HG03558 (cell line): Measurements from ENCODE around the gene CLMN.

ENCODE experiments used
- ATAC-seq: cut with Tn5 transposase; IDR thresholded peaks from one replicate; pipeline ENCODE4 v1.9.1; 2021; ENCODE audit warnings: moderate number of reproducible peaks; ENCODE audit not compliant: unreplicated experiment; ENCODE audit errors: extremely low read depth

CLMN gene

DNA sequence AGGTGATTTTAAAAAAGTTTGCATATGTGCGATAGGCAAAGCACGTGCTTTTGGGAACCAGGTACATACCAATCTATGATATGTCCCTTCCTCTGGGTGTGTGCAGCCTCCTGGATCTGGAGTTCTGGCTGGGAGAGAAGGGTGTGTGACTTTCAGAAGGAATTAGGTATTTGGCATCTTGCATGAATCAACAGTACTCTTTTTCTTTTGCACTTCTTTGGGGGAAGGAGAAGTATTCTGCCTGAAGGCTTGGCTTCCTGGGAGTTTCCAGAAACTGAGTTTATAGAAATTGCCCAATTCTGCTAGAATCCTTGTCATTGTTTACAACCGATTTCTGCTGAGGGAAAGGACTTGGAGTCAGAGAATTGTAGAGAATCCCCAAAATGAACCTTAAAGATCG lies 2.9 kb upstream of the CLMN start:
- ATAC-seq = no peak

DNA sequence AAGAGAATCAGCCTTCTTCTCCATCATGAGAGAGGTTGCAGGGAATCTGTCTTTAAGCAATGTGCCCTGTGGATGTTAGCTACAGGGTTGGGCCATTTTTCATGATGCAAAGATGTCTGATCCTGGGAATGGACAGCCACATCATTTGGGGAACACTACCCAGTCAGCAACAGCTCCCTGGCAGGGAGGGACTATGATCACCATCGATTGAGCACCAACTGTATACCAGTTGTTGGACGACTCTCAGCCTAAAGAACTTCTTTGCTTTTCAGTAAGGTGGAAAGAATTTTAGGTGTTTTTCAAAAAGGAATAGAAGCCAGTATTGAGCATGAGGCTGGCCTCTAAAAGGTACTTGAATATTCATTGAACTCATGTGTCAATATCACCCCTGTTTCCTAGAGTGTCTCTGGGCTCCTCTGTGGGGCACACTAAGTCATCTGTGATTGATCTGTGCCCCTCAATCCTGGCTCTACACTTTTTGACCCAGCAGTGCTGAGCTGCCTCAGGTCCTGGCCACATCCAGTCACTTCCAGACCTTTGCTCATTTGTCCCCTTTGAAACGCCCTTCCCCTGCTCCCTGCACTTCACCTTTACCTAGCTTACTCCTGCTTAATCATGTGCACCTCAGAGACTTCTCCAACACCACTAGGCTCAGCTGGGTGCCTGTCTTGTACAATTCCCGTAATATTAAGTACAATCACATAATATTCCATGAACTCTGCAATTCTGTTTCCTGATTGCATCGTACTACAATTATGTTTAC lies 2.2 kb upstream of the CLMN start:
- ATAC-seq = no peak

DNA sequence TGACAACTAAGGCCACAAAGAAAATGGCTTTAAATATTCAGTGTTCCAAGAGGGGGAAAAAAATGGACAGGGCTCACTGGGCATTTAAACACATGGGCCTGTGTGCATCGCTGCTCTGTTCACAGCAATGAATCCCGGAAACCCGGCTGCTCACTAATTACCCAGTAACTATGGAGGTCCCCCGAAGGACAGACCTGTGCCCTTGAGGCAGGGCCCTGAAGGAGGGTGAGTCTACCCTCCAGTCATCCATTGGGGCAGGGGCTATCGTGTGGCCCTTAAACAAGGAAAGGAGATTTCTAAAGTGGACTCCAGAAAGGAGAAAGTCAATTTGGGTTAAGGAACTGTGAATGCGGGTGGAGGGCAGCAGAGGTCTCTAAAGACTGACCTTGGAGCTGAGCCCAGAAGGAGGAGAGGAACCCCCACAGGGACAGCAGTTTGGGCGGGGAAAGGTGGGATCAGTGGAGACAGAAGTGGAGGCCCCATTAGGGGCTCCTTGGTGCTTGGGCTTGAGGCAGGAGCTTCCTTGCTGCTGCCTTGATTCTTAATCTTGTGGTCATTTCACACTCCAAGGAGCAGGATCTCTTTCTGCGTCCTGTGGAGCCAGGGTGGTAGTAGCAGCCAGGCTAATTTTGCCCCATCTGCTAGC lies 1.4 kb upstream of the CLMN start:
- no peak for ATAC-seq

DNA sequence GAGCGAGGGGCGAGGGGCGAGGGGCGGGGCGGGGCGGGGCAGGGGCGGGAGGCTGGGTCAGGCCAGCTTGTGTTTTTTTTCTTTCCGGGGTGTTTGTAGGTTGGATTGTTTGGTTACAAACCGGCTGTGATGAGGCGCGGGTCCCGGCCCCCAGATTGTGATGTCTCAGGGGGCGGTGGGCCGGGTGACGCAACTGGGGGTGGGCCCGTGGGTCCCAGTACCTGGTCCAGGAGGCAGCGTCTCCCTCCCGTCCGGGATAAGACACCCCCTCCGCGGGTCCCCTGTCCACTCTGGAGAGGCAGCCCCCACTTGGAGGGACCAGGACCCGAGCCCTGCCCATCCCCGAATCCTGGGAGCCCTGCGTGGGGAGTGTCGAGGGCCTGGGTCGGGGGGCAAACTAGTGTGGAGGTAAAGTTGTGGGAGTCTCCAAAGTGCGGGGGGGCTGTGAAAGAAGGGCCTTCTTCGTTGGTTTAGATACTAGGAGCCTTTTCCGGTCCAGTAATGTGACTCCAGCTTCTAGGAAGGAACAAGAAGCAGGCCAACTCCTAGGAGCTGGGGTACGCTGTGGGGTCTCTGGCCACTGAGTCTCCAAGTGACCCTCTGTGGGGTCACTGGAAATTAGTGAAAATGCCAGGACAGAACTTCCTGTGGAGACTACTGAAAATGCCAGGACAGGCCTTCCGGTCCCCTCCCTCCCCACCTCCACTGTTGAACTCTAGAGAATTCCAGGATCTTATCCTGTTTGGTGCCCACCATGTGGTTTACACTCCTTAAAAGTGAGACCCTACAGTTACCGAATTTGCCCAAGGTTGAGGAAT lies 579 bp upstream of the CLMN start:
- ATAC-seq = no peak

DNA sequence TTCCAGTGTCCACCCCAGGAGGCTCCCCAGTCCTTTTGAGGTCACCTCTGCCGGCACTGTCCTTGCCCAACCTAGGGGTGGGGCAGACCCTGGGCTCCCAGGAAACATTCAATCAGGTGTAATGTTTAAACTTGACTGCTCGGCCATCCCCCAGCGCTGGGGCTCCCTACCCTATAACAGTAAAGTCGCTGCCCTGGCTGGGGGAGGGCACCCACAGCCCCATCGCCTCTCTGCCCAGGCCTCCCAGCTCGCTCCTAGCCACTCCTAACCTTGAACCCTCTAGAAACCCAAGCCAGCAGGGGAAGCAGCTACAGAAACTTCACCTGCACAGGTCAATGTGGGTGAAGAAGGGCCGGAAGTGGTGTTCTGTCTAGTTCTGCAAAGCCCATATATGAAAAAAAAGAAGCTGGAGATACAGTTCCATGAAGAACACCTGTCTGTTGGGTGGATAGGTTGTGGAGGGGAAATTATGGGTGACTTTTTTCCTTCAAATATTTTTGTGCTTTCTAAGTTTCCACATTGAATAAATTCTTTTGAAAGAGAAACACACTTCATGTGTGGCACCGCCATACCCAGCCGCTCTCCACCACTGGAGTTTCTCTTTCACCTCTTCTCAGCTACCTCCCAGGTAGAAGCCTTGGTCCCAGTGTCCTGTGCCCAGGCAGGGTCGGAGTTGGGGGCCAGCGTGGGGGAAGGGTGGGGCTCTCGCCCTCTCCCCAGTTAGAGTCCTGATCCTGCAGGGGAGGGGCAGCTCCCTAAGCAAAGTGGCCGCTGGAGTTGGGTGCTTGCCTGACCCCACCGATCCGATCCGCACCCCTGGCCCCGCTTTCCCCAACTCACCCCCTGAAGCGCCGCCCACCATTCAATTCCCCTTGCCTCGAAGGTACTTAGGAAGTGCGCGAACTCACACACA lies 1.1 kb downstream of the CLMN start:
- ATAC-seq = no peak

DNA sequence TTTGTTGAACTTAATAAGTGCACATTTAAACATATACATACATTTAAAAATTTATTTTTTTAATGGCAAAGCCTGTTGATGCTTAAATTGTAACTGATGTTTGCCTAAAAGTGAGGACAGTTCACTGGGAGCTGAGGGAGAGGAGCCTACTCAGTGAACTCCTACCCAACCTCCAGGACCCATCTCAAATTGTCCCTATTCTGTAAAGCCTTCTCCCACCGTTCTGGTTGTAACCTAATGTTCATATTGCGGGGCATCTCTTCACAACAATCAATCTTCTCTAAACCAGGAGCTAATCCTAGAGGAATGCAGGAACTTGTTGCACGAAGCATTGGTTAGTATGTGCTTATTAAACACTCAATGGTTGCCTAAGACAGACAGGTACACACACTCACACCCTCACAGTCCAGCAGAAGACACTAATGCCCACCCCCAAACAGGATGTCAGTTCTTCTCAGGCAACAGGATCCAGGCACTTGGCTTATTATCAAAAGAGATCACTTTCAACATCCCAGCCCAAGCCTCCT lies 1.8 kb downstream of the CLMN start:
- ATAC-seq = no peak

DNA sequence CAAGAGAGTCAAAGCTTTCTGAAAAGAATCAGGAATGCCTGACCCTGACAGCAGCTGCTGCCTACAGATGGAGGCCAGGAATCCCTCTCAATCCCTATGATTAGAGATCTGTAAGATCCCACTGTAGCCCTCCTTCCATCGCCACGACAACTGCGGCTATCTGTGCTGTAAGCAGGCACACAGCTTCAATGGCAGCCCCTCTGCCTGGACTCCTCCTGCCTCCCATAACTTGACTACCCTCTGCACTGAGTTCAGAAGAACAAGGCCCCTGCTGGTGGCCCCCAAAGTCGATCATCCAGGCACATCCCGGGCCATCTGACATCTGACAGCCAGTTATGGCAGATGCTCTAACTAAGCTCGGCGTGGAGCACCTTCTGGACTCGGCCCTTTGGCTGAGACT lies 2.9 kb downstream of the CLMN start:
- no peak for ATAC-seq

DNA sequence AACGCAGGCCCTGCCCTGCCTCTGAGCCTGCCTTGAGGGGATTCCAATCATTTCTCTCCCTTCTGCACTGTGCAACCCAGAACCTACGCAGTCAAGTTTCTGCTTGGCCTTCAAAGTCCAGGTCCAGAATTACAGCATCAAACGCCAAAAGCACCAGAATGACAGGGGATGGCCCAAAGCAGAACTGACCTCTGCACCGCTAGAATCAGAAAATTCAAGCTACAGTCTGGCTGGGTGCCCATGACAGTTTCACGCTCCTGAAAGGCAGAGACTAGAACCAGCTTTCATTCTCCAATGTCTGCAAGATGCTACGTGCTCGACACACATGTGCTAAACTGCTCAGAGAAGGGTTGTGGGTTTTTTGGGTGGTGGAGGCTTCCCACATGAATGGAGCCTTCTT lies 4.1 kb downstream of the CLMN start:
- ATAC-seq = no peak

DNA sequence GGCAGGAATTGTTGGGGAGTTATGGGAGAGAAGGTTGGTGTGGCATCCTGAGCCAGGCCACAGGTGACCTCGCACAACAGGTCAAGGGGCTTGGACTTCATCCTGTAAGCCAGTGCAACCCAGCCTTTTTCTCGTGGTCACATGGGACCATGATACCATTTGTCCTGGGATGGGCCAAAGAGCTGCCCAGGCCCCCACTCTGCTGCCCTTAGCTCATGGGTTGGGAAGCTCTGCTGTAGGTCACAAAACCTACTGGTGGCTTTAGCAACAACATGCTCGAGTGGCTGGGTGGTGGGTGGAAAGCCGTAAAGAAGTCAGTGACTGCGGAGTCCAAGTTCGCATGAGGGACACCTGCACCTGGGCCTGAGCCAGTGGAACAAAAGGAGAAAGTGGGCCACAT lies 4.6 kb downstream of the CLMN start:
- no peak for ATAC-seq

DNA sequence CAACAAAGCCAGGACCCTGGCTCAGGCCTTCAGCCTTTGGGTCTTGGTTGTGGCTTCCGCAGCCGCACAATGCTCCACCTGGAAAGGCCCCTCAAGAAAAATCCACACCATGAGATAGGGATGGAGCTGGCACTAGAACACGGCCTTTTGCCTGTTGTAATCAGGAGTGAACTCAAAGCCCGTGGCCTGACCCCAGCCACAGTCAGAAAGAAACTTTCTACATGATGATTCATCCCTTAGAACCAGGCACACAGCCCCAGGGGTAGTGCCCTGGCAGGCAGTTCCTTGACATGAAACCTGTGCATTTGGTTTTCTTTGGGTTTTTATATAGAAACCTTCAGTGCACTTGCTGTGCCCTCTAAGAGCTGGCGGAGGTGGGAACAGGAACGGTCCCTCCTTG lies 5.1 kb downstream of the CLMN start:
- peak; percentile 81 for ATAC-seq

DNA sequence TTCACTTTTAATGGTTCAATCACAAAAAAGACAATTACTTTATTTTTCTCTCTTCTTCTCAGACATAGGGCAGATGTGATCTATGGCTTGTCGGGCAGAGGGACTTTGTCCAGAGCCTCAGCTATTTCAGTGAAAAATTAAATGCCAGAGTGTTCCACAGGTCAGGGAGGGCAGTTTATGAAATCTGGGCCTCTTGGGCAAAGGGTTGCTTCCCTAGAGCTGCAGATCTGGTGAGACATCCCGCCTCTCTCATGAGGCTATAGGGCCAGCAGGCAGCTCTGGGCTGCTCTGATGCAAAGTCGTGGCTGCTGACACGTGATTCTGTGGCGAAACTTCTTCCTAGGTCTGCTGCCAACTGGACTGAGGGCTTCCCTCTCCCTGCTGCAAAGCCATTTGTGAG lies 6.0 kb downstream of the CLMN start:
- no peak for ATAC-seq

DNA sequence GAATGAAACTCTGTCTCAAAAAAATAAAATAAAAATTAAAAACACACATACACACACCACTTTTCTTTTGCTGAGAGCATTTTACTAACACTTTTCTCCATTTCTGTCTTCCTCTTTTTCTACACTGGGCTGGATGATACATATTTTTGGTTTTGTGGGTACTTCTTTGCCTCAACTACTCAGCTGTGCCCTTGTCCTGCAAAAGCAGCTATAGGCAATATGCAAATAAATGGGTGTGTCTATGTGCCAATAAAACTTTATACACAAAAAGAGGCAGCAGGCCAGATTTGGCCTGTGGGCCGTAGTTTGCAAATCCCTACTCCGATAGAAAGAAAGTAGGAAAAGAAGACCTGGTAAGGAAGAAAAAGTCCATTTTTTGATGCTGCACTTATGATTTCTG lies 6.5 kb downstream of the CLMN start:
- ATAC-seq = no peak

DNA sequence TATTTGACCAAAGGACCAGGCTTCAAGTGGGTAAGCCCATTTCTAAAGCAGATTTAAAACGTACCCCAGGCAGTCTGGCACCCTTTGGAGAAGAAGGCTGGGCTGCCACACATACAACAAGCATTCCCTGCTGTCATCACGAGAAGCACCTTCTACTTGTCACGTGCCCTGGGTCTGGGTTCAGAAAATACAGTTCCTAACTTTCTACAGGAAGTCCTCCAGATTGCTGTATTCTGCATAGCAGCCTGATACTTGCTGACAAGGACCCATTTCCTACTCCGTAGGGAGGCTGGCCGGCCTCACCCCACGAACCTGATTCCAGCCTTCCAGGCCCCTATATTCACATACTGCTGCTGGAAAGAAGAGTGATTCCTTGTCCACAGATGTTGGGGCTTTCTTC lies 7.4 kb downstream of the CLMN start:
- ATAC-seq = no peak

DNA sequence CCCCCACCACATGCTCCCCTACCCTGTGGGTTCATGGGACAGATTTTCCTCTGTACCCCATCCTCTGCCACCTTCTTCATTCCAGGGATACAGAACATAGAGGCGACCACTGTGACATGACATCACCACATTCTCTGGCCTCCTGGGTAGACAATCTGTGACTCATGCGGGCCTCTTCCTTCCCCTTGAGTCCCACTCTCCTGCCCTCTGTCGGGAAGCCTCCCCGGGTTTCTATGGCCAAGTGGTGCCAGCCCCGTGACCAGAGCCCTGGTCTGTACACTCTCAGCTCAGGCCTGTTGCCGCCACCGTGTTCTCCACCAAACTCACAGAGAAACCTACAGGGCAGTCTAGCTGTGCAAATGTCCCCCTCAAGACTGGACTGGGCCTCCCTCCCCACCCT lies 8.0 kb downstream of the CLMN start:
- no peak for ATAC-seq

DNA sequence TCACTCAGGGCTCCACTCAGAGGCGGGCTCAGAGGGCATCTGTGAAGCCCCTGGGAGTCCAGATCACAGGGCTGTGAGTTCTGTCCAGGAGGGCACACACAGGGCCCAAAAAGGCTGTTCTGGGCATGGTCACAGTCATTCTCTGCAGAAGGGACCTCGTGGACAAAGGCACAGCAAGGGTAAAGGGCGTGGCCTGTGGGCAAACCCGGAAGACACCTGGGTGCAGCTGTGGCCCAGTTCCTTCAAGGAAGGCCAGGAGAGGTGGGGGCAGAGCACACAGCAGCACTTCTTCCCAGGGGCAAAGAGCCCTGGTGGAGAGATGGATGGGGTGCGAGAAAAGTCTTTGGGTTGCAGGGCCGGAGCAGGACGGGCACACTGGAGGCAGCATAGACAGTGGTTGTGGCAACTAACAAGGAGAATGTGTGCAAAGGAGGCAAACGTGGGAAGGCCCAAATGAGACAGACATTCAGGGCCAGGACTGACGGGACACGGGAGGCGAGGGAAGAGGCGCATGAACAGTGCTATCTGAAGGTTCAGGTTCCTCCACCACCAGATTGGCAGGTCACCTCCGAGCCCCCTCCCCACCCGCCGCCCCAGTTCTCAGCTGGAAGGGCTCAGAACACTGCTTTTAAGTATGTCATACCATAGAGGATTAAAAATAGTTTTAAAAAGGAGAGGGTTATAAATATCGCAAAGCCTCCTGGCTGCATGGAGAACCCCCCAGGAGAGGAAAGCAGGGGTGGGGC lies 8.9 kb downstream of the CLMN start:
- ATAC-seq = no peak

DNA sequence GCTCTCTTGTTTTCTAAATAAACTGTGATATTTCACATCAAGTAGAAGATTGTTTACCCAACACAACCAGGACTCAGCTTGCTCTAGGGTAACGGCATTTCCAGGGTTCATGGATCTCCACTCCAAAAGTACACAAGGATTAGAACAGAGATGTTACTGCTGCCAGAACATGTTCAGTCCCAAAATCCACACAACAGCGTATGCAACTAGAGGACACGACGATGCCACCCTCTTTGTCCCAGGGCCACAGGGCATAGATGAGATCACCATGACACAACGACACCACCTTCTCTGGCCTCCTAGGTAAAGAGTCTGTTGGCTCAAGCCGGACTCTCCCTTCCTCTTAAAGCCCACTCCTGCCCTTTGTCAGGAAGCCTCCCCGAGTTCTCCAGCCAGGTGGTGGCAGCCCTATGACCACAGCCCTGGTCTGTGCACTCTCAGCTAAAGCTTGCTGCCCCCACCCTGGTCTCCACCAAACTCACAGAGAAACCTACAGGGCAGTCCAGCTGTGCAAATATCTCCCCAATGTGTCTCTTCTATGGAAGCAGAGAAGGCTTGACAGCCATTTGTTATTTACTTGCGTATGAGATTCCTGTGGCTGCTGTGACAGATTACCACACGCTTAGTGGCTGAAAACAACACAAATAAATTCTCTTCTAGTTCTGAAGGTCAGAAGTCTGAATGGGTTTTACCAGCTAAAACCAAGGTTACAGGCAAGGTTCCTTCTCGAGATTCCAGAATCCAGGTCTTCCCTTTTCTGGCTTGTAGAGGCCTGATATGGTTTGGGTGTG lies 10.3 kb downstream of the CLMN start:
- no peak for ATAC-seq

DNA sequence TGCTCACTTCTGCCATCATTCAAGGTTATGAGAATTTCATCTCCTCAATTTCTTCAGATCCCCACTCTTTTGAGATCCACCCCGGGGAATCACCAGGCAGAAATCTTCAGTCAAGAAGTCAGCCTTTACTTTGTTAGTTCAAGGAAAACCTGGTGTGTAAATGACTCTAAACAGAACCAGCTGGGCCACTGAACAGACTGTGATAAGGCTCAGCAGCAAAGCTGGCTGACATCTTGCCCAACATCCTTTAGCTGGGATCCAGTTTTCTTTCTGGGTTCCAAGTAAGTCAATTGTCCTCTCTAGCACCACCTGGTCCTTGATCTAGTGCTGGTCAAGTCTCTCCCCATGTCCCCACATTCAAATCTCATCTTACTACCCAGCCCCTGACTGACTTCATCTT lies 11.6 kb downstream of the CLMN start:
- no peak for ATAC-seq

DNA sequence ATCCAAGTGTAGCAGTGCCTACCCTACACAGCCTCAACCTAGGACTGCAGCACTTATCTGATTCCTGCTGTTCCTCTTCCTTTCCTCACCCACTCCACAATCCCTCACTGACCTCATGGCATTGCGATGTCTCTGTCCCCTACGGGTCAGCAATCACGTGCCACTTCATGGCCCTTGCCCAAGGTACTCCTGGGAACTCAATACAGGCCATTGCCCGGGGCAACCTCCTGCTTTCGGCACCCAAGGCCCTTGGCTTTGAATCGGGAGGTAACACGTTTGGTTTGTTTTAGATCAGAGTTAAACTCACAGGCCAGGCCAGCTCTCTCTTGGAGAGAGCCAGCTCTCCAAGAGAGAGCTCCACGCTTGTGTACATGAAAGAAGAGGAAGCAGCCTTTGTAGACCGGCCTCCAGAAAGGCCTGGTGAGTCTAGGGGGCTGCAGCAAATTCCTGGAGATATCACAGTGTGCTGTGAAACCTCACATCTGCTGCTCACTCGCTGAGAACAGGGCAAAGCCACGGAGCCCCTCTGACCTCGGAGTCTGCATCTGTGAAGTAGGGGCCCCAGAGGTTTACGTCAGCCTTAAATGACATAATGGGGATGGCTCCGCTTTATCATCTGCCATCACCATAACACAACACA lies 12.2 kb downstream of the CLMN start:
- ATAC-seq = no peak
